T-cell (primary cell): ENCODE results near the gene AP1B1. TPM values are rescaled to one million over a fixed set of nuclear protein-coding genes. Genes with fewer than 3 reads are reported as not detected.
"Not testable (repeated sequence)": the region's sequence is repeated elsewhere in the genome, so short reads cannot be mapped to it uniquely, and the experiment has no call there.

ENCODE experiments used
- ATAC-seq, 4 experiments: fragments of 200-7000 bp in 3 of 4; fragments of 150-1000 bp in 1 of 4; cut with Tn5 transposase; replicated peaks in 1 of 4; 1 replicate in 3 of 4; 2 replicates in 1 of 4; pipeline ENCODE4 v1.10.0; 2021; ENCODE audit warnings: moderate library complexity in 3 of 4, mild to moderate bottlenecking in 2 of 4, moderate number of reproducible peaks in 1 of 4
- CTCF ChIA-PET, 2 donors: fragments of 300-600 bp; sonication (Branson Sonifier 250); formaldehyde crosslinking; loops; one replicate each; lab custom pipeline; 2022; ENCODE audit warnings: antibody characterized with exemption in 2 of 2; lab: Charles Lee
- POLR2A ChIA-PET, 2 donors: fragments of 300-600 bp; sonication (Branson Sonifier 250); formaldehyde crosslinking; loops; one replicate each; lab custom pipeline; 2022; ENCODE audit warnings: antibody characterized with exemption in 2 of 2; lab: Charles Lee
- DNase-seq, 35 experiments: peaks; one replicate each; pipeline versions ENCODE4 v3.0.0 to v3.0.0-alpha.2; 2013 to 2023
- H3K27ac ChIP-seq: one replicate; pipeline ENCODE4 v1.5.1; 2013; ENCODE audit warnings: low read length
- H3K27me3 ChIP-seq, 2 experiments: replicated peaks in 1 of 2; 1 replicate in 1 of 2; 2 replicates in 1 of 2; pipeline versions ENCODE4 v1.6.1 to v1.7.0; 2013; ENCODE audit warnings: low read length in 1 of 2, mixed read lengths in 1 of 2; ENCODE audit not compliant: control insufficient read depth in 2 of 2, insufficient read depth in 2 of 2; ENCODE audit errors: extremely low read depth in 1 of 2
- H3K36me3 ChIP-seq, 2 donors: 1 replicate in 1 of 2; 2 replicates in 1 of 2; pipeline versions ENCODE4 v1.6.1 to v1.7.0; 2013; ENCODE audit warnings: low read length in 1 of 2; ENCODE audit not compliant: control insufficient read depth in 2 of 2, insufficient read depth in 1 of 2; ENCODE audit errors: extremely low read depth in 1 of 2
- H3K4me1 ChIP-seq, 2 experiments: 1 replicate in 1 of 2; 2 replicates in 1 of 2; pipeline versions ENCODE4 v1.6.1 to v1.7.0; 2013; ENCODE audit warnings: low read length in 2 of 2, mixed read lengths in 1 of 2; ENCODE audit not compliant: insufficient read depth in 2 of 2, control insufficient read depth in 1 of 2; ENCODE audit errors: extremely low read depth in 1 of 2
- H3K4me3 ChIP-seq, 2 donors: 1 replicate in 1 of 2; 2 replicates in 1 of 2; pipeline versions ENCODE4 v1.5.1 to v1.7.0; 2013; ENCODE audit warnings: mild to moderate bottlenecking in 2 of 2, low read length in 1 of 2, moderate library complexity in 1 of 2; ENCODE audit not compliant: control insufficient read depth in 1 of 2; ENCODE audit errors: extremely low read depth in 1 of 2
- H3K9me3 ChIP-seq: 2 replicates; pipeline ENCODE4 v1.7.0; 2013
- H3K27ac Mint-ChIP-seq, 2 donors: one replicate each; pipeline ENCODE4 v1.8.0; 2020 to 2021; ENCODE audit warnings: mild to moderate bottlenecking in 2 of 2, mixed read lengths in 2 of 2
- H3K27me3 Mint-ChIP-seq, 2 donors: one replicate each; pipeline ENCODE4 v1.8.0; 2021 to 2022; ENCODE audit warnings: mixed read lengths in 2 of 2
- H3K36me3 Mint-ChIP-seq: one replicate; pipeline ENCODE4 v1.8.0; 2021; ENCODE audit warnings: mixed read lengths
- H3K4me1 Mint-ChIP-seq, 3 donors: one replicate each; pipeline ENCODE4 v1.8.0; 2020 to 2022; ENCODE audit warnings: mixed read lengths in 3 of 3, mild to moderate bottlenecking in 1 of 3
- H3K4me3 Mint-ChIP-seq, 3 donors: one replicate each; pipeline ENCODE4 v1.8.0; 2020 to 2022; ENCODE audit warnings: mild to moderate bottlenecking in 3 of 3, mixed read lengths in 3 of 3, moderate library complexity in 3 of 3
- H3K9me3 Mint-ChIP-seq, 3 donors: one replicate each; pipeline ENCODE4 v1.8.0; 2020 to 2022; ENCODE audit warnings: mixed read lengths in 3 of 3
- WGBS: methylation state at CpG from one replicate; pipeline ENCODE4 v1.1.5; 2013; ENCODE audit warnings: missing lambda C conversion rate; ENCODE audit not compliant: insufficient coverage; 5-methylcytosine and 5-hydroxymethylcytosine counted together
- total RNA-seq, 35 experiments: library from RNA in 6 of 35; stranded (reverse) in 6 of 35; fragments of 120-200 nt in 1 of 35; gene quantifications; one replicate each; pipeline versions ENCODE4 v1.2.1 to v1.2.4 and lab custom pipeline; 2013 to 2026

AP1B1 gene
- total RNA-seq, 5 donors from 2014 or later (not counting 1 experiment from before 2014, with no cell fraction given), result 41.1 to 49.5 (median 47.1) TPM

DNA sequence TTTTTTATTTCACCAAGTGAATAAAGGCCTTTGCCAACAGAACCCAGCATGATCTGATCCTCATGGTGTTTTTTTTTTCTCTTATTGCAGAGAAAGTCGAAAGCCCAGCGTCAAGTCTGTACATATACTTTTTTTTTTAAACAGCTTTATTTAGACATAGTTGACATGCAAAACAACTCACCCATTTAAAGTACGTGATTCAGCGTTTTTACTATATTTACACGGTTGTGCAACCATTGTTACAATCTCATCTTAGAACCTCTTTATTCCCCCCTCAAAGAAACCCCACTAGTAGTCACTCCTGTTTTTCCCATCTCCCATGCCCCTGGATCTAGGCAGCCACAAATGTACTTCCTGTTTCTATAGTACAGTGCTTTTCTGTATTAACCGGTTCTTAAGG lies 20.6 kb upstream of the AP1B1 start:
- no peak overlapping the region for H3K4me3 Mint-ChIP-seq
- H3K36me3 ChIP-seq, result no peaks in the 10 kb centered on the region
- POLR2A ChIA-PET, result no interaction called here
- 64% methylated on average over 4 of the region's 6 CpGs for WGBS
- no peaks in the 10 kb centered on the region for H3K9me3 Mint-ChIP-seq
- H3K27me3 Mint-ChIP-seq, result no peaks in the 10 kb centered on the region
- no peaks in the 10 kb centered on the region for H3K4me1 ChIP-seq
- no peaks in the 10 kb centered on the region for H3K36me3 Mint-ChIP-seq
- no peaks in the 10 kb centered on the region for H3K9me3 ChIP-seq
- ATAC-seq (no peak), DNase-seq (no peak)
- H3K4me1 Mint-ChIP-seq, result peaks cover under 1 to 11% (median 2%) of the 10 kb centered on the region in 3 donors
- no peak overlapping the region for H3K4me3 ChIP-seq
- no peaks in the 10 kb centered on the region for H3K27me3 ChIP-seq
- no peak overlapping the region for H3K27ac Mint-ChIP-seq
- CTCF ChIA-PET, result no interaction called here
- H3K27ac ChIP-seq, result no peak overlapping the region

DNA sequence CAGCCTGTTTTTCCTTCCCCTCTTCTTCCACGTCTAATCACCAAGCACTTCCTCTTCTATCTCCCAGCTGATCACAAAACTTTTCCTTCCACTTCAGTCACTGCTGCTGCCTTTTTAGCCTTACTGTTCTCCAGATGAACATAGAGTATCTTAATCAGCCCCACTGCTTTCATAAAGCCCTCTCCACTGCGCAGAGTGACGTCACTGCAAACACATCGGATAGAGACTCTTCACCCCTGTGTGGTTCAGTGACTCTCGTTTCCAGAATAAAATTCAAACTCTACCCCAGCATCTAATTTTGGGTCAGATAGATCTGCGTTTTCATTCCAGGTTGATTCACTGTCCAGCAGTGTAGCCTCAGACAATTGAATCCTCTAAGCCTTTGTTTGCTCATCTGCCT lies 13.2 kb upstream of the AP1B1 start:
- CTCF ChIA-PET, DNase-seq, POLR2A ChIA-PET: not testable (repeated sequence)

DNA sequence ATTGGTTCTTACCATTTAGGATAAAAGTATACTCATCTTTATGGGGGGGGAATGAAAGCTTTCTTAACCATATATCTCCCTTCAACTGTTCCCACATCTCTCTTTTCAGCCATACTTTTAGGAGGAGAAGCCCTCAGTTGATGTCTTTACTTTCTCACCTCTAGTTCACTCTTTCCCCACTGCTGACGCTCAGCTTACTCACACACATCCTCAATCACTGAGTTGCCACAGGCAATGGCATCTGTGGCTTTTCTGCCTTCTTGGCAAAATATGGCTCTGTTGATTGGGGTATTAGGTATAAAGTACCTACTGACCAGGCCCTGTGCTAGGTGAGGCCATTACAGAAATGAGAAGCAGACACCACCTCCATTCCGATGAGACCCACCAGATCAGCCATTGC lies 12.2 kb upstream of the AP1B1 start:
- DNase-seq, result no peak

More for the DNA sequence above, 13.2 kb upstream of the AP1B1 start:
- H3K9me3 ChIP-seq, H3K4me3 Mint-ChIP-seq, H3K36me3 ChIP-seq, H3K27ac ChIP-seq, H3K36me3 Mint-ChIP-seq, H3K27me3 ChIP-seq, ATAC-seq, H3K4me1 Mint-ChIP-seq, H3K4me1 ChIP-seq, H3K27ac Mint-ChIP-seq, H3K4me3 ChIP-seq, H3K9me3 Mint-ChIP-seq: not testable (repeated sequence)
- 50% methylated on average over 1 of the region's 6 CpGs for WGBS
- H3K27me3 Mint-ChIP-seq, result peaks cover 11 to 16% of the 10 kb centered on the region in 2 donors

GRCh38 chr22:29397791-29398190 lies 9.4 kb upstream of the AP1B1 start:
- Histone ChIP-seq H3K27me3 (peaks cover 0 to 6% of the 10 kb centered on the region in 2 experiments), H3K36me3 (no peaks in the 10 kb centered on the region), H3K4me1 (peaks cover 0 to 7% of the 10 kb centered on the region in 2 experiments), H3K9me3 (no peaks in the 10 kb centered on the region), H3K27ac (no peak overlapping the region), H3K4me3 (no peak overlapping the region)
- POLR2A ChIA-PET, result no interaction called here
- H3K4me3 Mint-ChIP-seq, result no peak overlapping the region
- no peak overlapping the region for H3K27ac Mint-ChIP-seq
- CTCF ChIA-PET, result interaction anchor here in 1 of 2 donors (0.8 kb wide), 1 partner anchor 101 kb away, joined by 3 read pairs; no protein-coding TSS in a partner anchor
- WGBS, result 100% methylated on average over 1 of the region's 6 CpGs
- no peaks in the 10 kb centered on the region for H3K9me3 Mint-ChIP-seq
- no peak for DNase-seq
- no peak for ATAC-seq
- H3K36me3 Mint-ChIP-seq, result no peaks in the 10 kb centered on the region
- peaks cover 8 to 14% of the 10 kb centered on the region in 2 donors for H3K27me3 Mint-ChIP-seq
- H3K4me1 Mint-ChIP-seq, result peaks cover 5 to 12% (median 9%) of the 10 kb centered on the region in 3 donors

More for the DNA sequence above, 12.2 kb upstream of the AP1B1 start:
- no peak overlapping the region for H3K27ac ChIP-seq
- H3K9me3 ChIP-seq, result no peaks in the 10 kb centered on the region
- ChIA-PET CTCF (no interaction called here), POLR2A (no interaction called here)
- no peaks in the 10 kb centered on the region for H3K36me3 Mint-ChIP-seq
- no peaks in the 10 kb centered on the region for H3K27me3 ChIP-seq
- H3K27ac Mint-ChIP-seq, result peak overlapping the region in 1 of 2 donors; percentile 0
- H3K4me3 ChIP-seq, result no peak overlapping the region
- 80% methylated on average over 1 of the region's 2 CpGs for WGBS
- no peaks in the 10 kb centered on the region for H3K36me3 ChIP-seq
- H3K4me3 Mint-ChIP-seq, result no peak overlapping the region
- peaks cover 11 to 16% of the 10 kb centered on the region in 2 donors for H3K27me3 Mint-ChIP-seq
- peaks cover 0 to 2% (median 0%) of the 10 kb centered on the region in 3 donors for H3K4me1 Mint-ChIP-seq
- no peaks in the 10 kb centered on the region for H3K9me3 Mint-ChIP-seq
- no peak for ATAC-seq
- H3K4me1 ChIP-seq, result no peaks in the 10 kb centered on the region

DNA sequence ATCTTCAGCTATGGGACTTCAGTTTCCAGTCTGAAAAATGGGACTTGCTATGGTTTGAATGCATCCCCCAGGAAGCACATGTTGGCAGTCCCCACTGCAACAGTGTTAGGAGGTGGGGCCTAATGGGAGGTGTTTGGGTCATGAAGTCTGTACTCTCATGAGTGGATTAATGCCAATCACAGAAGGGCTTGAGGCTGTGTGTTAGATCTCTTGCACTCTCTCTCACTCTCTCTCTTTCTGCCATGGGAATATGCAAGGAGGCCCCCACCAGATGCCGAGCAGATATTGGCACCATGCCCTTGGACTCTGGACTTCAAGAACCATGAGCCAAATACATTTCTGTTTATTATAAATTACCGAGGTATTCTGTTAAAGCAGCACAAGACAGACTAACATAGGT lies 7.8 kb upstream of the AP1B1 start:
- Histone ChIP-seq H3K4me1 (peaks cover 0 to 7% of the 10 kb centered on the region in 2 experiments), H3K36me3 (no peaks in the 10 kb centered on the region), H3K4me3 (no peak overlapping the region), H3K9me3 (no peaks in the 10 kb centered on the region), H3K27me3 (peaks cover 0 to 6% of the 10 kb centered on the region in 2 experiments), H3K27ac (no peak overlapping the region)
- Mint-ChIP-seq H3K4me1 (peaks cover 5 to 18% (median 11%) of the 10 kb centered on the region in 3 donors), H3K27me3 (peaks cover 2 to 4% of the 10 kb centered on the region in 2 donors), H3K36me3 (no peaks in the 10 kb centered on the region), H3K4me3 (no peak overlapping the region), H3K27ac (no peak overlapping the region), H3K9me3 (no peaks in the 10 kb centered on the region)
- DNase-seq (no peak), ATAC-seq (no peak)
- WGBS, result no CpG with 5 or more reads among the region's 2 CpGs
- POLR2A ChIA-PET, result no interaction called here
- CTCF ChIA-PET, result interaction anchor here in 1 of 2 donors (0.6 kb wide), 1 partner anchor 1763 kb away, joined by 3 read pairs; no protein-coding TSS in a partner anchor

- peaks cover 0 to 6% of the 10 kb centered on the region in 2 experiments for H3K27me3 ChIP-seq
- H3K27ac ChIP-seq, result no peak overlapping the region
- Mint-ChIP-seq H3K9me3 (no peaks in the 10 kb centered on the region), H3K36me3 (no peaks in the 10 kb centered on the region), H3K4me1 (peaks cover 5 to 19% (median 11%) of the 10 kb centered on the region in 3 donors), H3K27ac (no peak overlapping the region), H3K27me3 (no peaks in the 10 kb centered on the region), H3K4me3 (no peak overlapping the region)
- DNase-seq (peak; percentile 32 to 83 (median 57)), ATAC-seq (peak; percentile 92 to 97 (median 96))
- CTCF ChIA-PET, result interaction anchor here (0.6 to 0.8 kb wide), 3 partner anchors 129 to 1804 kb away, joined by 4 to 5 read pairs (median 5); no protein-coding TSS in a partner anchor
- H3K9me3 ChIP-seq, result no peaks in the 10 kb centered on the region
- no peak overlapping the region for H3K4me3 ChIP-seq
- H3K4me1 ChIP-seq, result peaks cover 0 to 7% of the 10 kb centered on the region in 2 experiments
- POLR2A ChIA-PET, result no interaction called here
- 13% methylated on average over 9 of the region's 10 CpGs for WGBS
- no peaks in the 10 kb centered on the region for H3K36me3 ChIP-seq
Measured at GRCh38 chr22:29394931-29395581, 6.7 kb upstream of the AP1B1 start.
